Neural progenitor cell (in vitro differentiated cells): ENCODE data around the gene OR6N2. TPM values are rescaled to one million over a fixed set of nuclear protein-coding genes. Genes with fewer than 3 reads are reported as not detected.

Source experiments
- DNase-seq: peaks from one replicate; pipeline ENCODE4 v3.0.0-alpha.2; 2016; ENCODE audit warnings: low spot score
- H2AFZ ChIP-seq: fragments of 200-600 bp; sonication (generic); replicated peaks from 2 replicates; pipeline ENCODE4 v1.6.1; 2016; ENCODE audit warnings: antibody characterized with exemption
- H3F3A ChIP-seq: fragments of 200-600 bp; sonication (generic); 2 replicates; pipeline ENCODE4 v1.6.1; 2016; ENCODE audit warnings: antibody characterized with exemption, low read depth
- H3K27ac ChIP-seq: fragments of 200-600 bp; sonication (generic); 2 replicates; pipeline ENCODE4 v1.5.1; 2016; ENCODE audit warnings: mild to moderate bottlenecking
- H3K27me3 ChIP-seq: fragments of 200-600 bp; sonication (generic); 2 replicates; pipeline ENCODE4 v1.6.1; 2016; ENCODE audit warnings: mild to moderate bottlenecking, moderate library complexity
- H3K36me3 ChIP-seq: fragments of 200-600 bp; sonication (generic); 2 replicates; pipeline ENCODE4 v1.5.1; 2016
- H3K4me1 ChIP-seq: fragments of 200-600 bp; sonication (generic); 2 replicates; pipeline ENCODE4 v1.6.1; 2016; ENCODE audit warnings: mixed run types
- H3K4me2 ChIP-seq: fragments of 200-600 bp; sonication (generic); 2 replicates; pipeline ENCODE4 v1.6.1; 2016
- H3K4me3 ChIP-seq: fragments of 200-600 bp; sonication (generic); 2 replicates; pipeline ENCODE4 v1.5.1; 2016
- H3K79me2 ChIP-seq: fragments of 200-600 bp; sonication (generic); 2 replicates; pipeline ENCODE4 v1.6.1; 2016; ENCODE audit warnings: low read depth
- H3K9ac ChIP-seq: fragments of 200-600 bp; sonication (generic); 2 replicates; pipeline ENCODE4 v1.6.1; 2016
- H3K9me3 ChIP-seq: fragments of 200-600 bp; sonication (generic); 2 replicates; pipeline ENCODE4 v1.5.1; 2016; ENCODE audit warnings: low read depth
- H4K20me1 ChIP-seq: fragments of 200-600 bp; sonication (generic); 2 replicates; pipeline ENCODE4 v1.6.1; 2016; ENCODE audit warnings: low read depth
- H3K27ac Mint-ChIP-seq: 3 replicates; pipeline ENCODE4 v1.8.0; 2021; ENCODE audit warnings: mixed read lengths
- H3K27me3 Mint-ChIP-seq: 2 replicates; pipeline ENCODE4 v1.8.0; 2022; ENCODE audit warnings: low read depth, mild to moderate bottlenecking, inconsistent platforms, moderate library complexity, mixed read lengths; ENCODE audit not compliant: insufficient read depth
- H3K36me3 Mint-ChIP-seq: 3 replicates; pipeline ENCODE4 v1.8.0; 2021; ENCODE audit warnings: mixed read lengths
- H3K4me1 Mint-ChIP-seq: 3 replicates; pipeline ENCODE4 v1.8.0; 2021; ENCODE audit warnings: mixed read lengths
- H3K4me3 Mint-ChIP-seq: 3 replicates; pipeline ENCODE4 v1.8.0; 2021; ENCODE audit warnings: mild to moderate bottlenecking, moderate library complexity, mixed read lengths
- H3K9me3 Mint-ChIP-seq: 3 replicates; pipeline ENCODE4 v1.8.0; 2020; ENCODE audit warnings: mixed read lengths
- EZH2 ChIP-seq: fragments of 200-600 bp; sonication (generic); IDR thresholded peaks from 2 replicates; pipeline ENCODE4 v1.6.1; 2017; ENCODE audit warnings: antibody characterized with exemption, mild to moderate bottlenecking, moderate library complexity
- EZH2phosphoT487 ChIP-seq: fragments of 200-600 bp; sonication (generic); IDR thresholded peaks from 2 replicates; pipeline ENCODE4 v1.6.1; 2017; ENCODE audit warnings: antibody characterized with exemption
- small RNA-seq: library from RNA; depleted of rRNA; stranded (forward); fragments of <200 nt; gene quantifications from one replicate; pipeline ENCODE3, GENCODE V24; 2015
- total RNA-seq: library from RNA; depleted of rRNA; stranded (reverse); fragments of >200 nt; gene quantifications from 2 replicates; pipeline ENCODE4 v1.2.3, GENCODE V29; 2015; ENCODE audit warnings: low replicate concordance
- TF ChIP-seq, protein P1 (sequence below): fragments of 200-600 bp; sonication (generic); IDR thresholded peaks from 2 replicates; pipeline ENCODE4 v1.5.1; 2017; ENCODE audit warnings: antibody characterized with exemption, mild to moderate bottlenecking

Gene OR6N2
- total RNA-seq, 1 donor from 2014 or later = not detected

DNA sequence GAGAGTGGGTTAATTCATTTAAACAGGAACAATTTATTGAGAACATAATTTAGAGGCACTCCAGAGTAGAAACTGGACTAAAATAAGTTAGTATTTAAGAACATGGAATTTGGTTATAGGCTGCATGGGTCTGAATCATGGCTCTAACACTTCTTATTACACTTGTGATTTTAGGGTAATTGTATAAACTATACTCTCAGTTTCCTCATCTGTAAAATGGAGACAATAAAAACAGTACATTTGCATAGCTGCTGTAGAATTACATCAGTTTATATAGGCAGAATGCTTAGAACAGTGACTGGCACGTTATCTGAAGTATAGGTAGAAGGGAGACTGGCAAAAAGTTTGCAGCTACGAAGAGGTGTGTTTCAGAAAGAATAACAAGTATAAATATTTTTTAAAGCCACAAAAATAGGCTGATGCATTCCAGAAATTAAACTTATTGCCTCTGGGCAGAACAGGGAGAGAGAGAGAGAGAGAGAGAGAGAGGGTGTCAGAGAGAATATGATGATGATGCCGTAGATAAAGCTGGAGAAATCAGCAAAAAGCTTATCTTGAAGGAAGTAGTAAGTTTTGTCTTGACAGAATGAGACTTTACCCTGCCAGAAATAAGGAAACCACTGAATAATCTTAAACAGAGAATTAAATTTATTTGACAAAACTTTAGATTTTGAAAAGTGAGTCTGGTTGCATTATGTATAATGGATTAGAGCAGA, 52.3 kb downstream of the OR6N2 start:
- no peaks in the 10 kb centered on the region for H3K9me3 ChIP-seq
- H4K20me1 ChIP-seq = no peaks in the 10 kb centered on the region
- Mint-ChIP-seq H3K4me3 (no peak overlapping the region), H3K4me1 (no peaks in the 10 kb centered on the region), H3K27ac (no peak overlapping the region), H3K27me3 (peaks cover 2% of the 10 kb centered on the region), H3K36me3 (no peaks in the 10 kb centered on the region), H3K9me3 (no peaks in the 10 kb centered on the region)
- TF ChIP-seq EZH2phosphoT487 (no peak), EZH2 (no peak)
- TF ChIP-seq, protein P1, sequence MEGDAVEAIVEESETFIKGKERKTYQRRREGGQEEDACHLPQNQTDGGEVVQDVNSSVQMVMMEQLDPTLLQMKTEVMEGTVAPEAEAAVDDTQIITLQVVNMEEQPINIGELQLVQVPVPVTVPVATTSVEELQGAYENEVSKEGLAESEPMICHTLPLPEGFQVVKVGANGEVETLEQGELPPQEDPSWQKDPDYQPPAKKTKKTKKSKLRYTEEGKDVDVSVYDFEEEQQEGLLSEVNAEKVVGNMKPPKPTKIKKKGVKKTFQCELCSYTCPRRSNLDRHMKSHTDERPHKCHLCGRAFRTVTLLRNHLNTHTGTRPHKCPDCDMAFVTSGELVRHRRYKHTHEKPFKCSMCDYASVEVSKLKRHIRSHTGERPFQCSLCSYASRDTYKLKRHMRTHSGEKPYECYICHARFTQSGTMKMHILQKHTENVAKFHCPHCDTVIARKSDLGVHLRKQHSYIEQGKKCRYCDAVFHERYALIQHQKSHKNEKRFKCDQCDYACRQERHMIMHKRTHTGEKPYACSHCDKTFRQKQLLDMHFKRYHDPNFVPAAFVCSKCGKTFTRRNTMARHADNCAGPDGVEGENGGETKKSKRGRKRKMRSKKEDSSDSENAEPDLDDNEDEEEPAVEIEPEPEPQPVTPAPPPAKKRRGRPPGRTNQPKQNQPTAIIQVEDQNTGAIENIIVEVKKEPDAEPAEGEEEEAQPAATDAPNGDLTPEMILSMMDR = no peak
- no peak overlapping the region for H2AFZ ChIP-seq
- no peaks in the 10 kb centered on the region for H3K79me2 ChIP-seq
- H3K36me3 ChIP-seq = no peaks in the 10 kb centered on the region
- H3K4me1 ChIP-seq = no peaks in the 10 kb centered on the region
- H3K27ac ChIP-seq = no peak overlapping the region
- no peaks in the 10 kb centered on the region for H3K27me3 ChIP-seq
- H3K4me3 ChIP-seq = no peak overlapping the region
- H3F3A ChIP-seq = no peaks in the 10 kb centered on the region
- no peak overlapping the region for H3K9ac ChIP-seq
- no peak for DNase-seq
- H3K4me2 ChIP-seq = no peak overlapping the region

DNA sequence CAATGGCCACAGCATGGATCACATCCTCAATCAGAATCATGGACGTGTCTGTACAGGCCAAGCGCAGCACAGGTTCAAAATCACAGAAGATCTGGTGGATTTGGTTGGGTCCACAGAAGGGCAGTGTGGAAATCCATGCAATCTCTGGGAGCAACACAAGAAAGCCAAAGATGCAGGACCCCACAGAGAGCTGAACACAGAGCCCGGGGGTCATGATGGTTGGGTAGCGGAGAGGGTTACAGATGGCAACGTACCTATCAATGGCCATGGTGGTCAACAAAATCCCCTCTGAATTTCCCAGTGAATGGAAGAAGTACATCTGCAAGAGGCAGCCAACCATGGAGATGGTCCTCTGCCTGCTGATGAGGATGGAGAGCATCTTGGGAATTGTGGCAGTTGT, 56.6 kb downstream of the OR6N2 start:
- Histone ChIP-seq H3K36me3 (no peaks in the 10 kb centered on the region), H3K27ac (no peak overlapping the region), H3K27me3 (no peaks in the 10 kb centered on the region), H3K4me2 (no peak overlapping the region), H3K9me3 (no peaks in the 10 kb centered on the region), H3K4me1 (no peaks in the 10 kb centered on the region), H3K79me2 (no peaks in the 10 kb centered on the region), H3K9ac (no peak overlapping the region), H2AFZ (no peak overlapping the region), H3F3A (no peaks in the 10 kb centered on the region), H3K4me3 (no peak overlapping the region), H4K20me1 (no peaks in the 10 kb centered on the region)
- Mint-ChIP-seq H3K27ac (no peak overlapping the region), H3K27me3 (no peaks in the 10 kb centered on the region), H3K36me3 (no peaks in the 10 kb centered on the region), H3K4me1 (no peaks in the 10 kb centered on the region), H3K4me3 (no peak overlapping the region), H3K9me3 (no peaks in the 10 kb centered on the region)
- DNase-seq = no peak
- TF ChIP-seq, protein P1 = no peak
- TF ChIP-seq EZH2 (no peak), EZH2phosphoT487 (no peak)

Small RNA genes lying within 50 kb of the gene (small RNA-seq; reads per million reads assigned to genes)
- gene OR2AQ1P = not detected

Other genes starting within 250 kb of the OR6N2 start
- not detected in 2 replicates for gene OR6Y1, start 226.8 kb downstream of the OR6N2 start, total RNA-seq
- not detected in 2 replicates for gene OR6P1, start 210.6 kb downstream of the OR6N2 start, total RNA-seq
- not detected in 2 replicates for gene OR10X1, start 201.3 kb downstream of the OR6N2 start, total RNA-seq
- gene OR10Z1, start 175.9 kb downstream of the OR6N2 start, total RNA-seq = not detected in 2 replicates
- not detected in 2 replicates for gene SPTA1, start 94.5 kb downstream of the OR6N2 start, total RNA-seq
- not detected in 2 replicates for gene OR6K2, start 80.6 kb downstream of the OR6N2 start, total RNA-seq
- not detected in 2 replicates for gene OR6K3, start 60.5 kb downstream of the OR6N2 start, total RNA-seq
- gene OR6K6, start 26.5 kb downstream of the OR6N2 start, total RNA-seq = not detected in 2 replicates
- gene OR6N1, start 9.0 kb downstream of the OR6N2 start, total RNA-seq = not detected in 2 replicates
- not detected in 2 replicates for gene MNDA, start 50.1 kb upstream of the OR6N2 start, total RNA-seq
- gene PYHIN1, start 150.3 kb upstream of the OR6N2 start, total RNA-seq = not detected in 2 replicates
- gene IFI16, start 228.7 kb upstream of the OR6N2 start, total RNA-seq = 4.0 and 5.4 TPM in 2 replicates